Medulla oblongata (tissue), 1 donor: ENCODE results near the gene ADAMTS2.

ENCODE experiments used
- DNase-seq: peaks from one replicate; pipeline ENCODE4 v3.0.0-alpha.2; 2015; ENCODE audit errors: extremely low spot score

ADAMTS2 gene

GRCh38 chr5:179139111-179139935 lies 205.9 kb downstream of the ADAMTS2 start:
- DNase-seq = no peak

- no peak for DNase-seq
Measured at GRCh38 chr5:179138568-179138925, 206.7 kb downstream of the ADAMTS2 start.

- DNase-seq = no peak
Measured at GRCh38 chr5:179137643-179138567, 207.4 kb downstream of the ADAMTS2 start.

GRCh38 chr5:179137016-179137642 lies 208.1 kb downstream of the ADAMTS2 start:
- DNase-seq = no peak

- DNase-seq = no peak
Measured at GRCh38 chr5:179135441-179136215, 209.6 kb downstream of the ADAMTS2 start.

GRCh38 chr5:179135006-179135405 lies 210.3 kb downstream of the ADAMTS2 start:
- DNase-seq = no peak

- no peak for DNase-seq
Measured at GRCh38 chr5:179134511-179134910, 210.8 kb downstream of the ADAMTS2 start.

- no peak for DNase-seq
Measured at GRCh38 chr5:179132586-179133355, 212.5 kb downstream of the ADAMTS2 start.

GRCh38 chr5:179131886-179132585 lies 213.2 kb downstream of the ADAMTS2 start:
- DNase-seq = no peak

GRCh38 chr5:179131321-179131835 lies 213.9 kb downstream of the ADAMTS2 start:
- no peak for DNase-seq

GRCh38 chr5:179130101-179130681 lies 215.1 kb downstream of the ADAMTS2 start:
- DNase-seq = no peak

- DNase-seq = no peak
Measured at GRCh38 chr5:179129607-179130071, 215.6 kb downstream of the ADAMTS2 start.

- no peak for DNase-seq
Measured at GRCh38 chr5:179128976-179129375, 216.3 kb downstream of the ADAMTS2 start.

- DNase-seq = no peak
Measured at GRCh38 chr5:179128041-179128365, 217.3 kb downstream of the ADAMTS2 start.

- DNase-seq = no peak
Measured at GRCh38 chr5:179127136-179128040, 217.9 kb downstream of the ADAMTS2 start.

- no peak for DNase-seq
Measured at GRCh38 chr5:179126506-179126991, 218.7 kb downstream of the ADAMTS2 start.

GRCh38 chr5:179125789-179126505 lies 219.3 kb downstream of the ADAMTS2 start:
- DNase-seq = no peak
